Activated B cell treated with CpG ODN at 0.5 μM for 24 hours (primary cell): ENCODE results near the gene MKI67. TPM values are rescaled to one million over a fixed set of nuclear protein-coding genes. Genes with fewer than 3 reads are reported as not detected.

Experiments
- ATAC-seq: fragments of 200-7000 bp; cut with Tn5 transposase; one replicate; pipeline ENCODE4 v1.10.0; 2021; ENCODE audit warnings: low read depth, mild to moderate bottlenecking, moderate library complexity
- CTCF ChIA-PET: fragments of 350-600 bp; sonication (Branson Sonifier 250); formaldehyde crosslinking; loops from one replicate; lab custom pipeline; 2021; ENCODE audit warnings: antibody characterized with exemption; lab: Charles Lee
- POLR2A ChIA-PET: fragments of 350-600 bp; sonication (Branson Sonifier 250); formaldehyde crosslinking; loops from one replicate; lab custom pipeline; 2021; ENCODE audit warnings: antibody characterized with exemption; lab: Charles Lee
- DNase-seq: peaks from one replicate; pipeline ENCODE4 v3.0.0; 2022
- H3K27ac Mint-ChIP-seq: one replicate; pipeline ENCODE4 v1.8.0; 2020; ENCODE audit warnings: mixed read lengths
- H3K27me3 Mint-ChIP-seq: one replicate; pipeline ENCODE4 v1.8.0; 2021; ENCODE audit warnings: mixed read lengths
- H3K36me3 Mint-ChIP-seq: one replicate; pipeline ENCODE4 v1.8.0; 2021; ENCODE audit warnings: low read depth, mixed read lengths
- H3K4me1 Mint-ChIP-seq: one replicate; pipeline ENCODE4 v1.8.0; 2021; ENCODE audit warnings: mixed read lengths
- H3K4me3 Mint-ChIP-seq: one replicate; pipeline ENCODE4 v1.8.0; 2020; ENCODE audit warnings: mild to moderate bottlenecking, mixed read lengths
- H3K9me3 Mint-ChIP-seq: one replicate; pipeline ENCODE4 v1.8.0; 2020; ENCODE audit warnings: mixed read lengths
- CTCF ChIP-seq: fragments of 200-600 bp; IDR thresholded peaks from one replicate; pipeline ENCODE4 v1.8.0; 2022; ENCODE audit warnings: antibody characterized with exemption, mild to moderate bottlenecking
- intact Hi-C: fragments of 100-400 bp; cut with micrococcal nuclease; formaldehyde crosslinking; loops from one replicate; pipeline ENCODE4 v1.15.1; 2024
- total RNA-seq: library from RNA; stranded (reverse); gene quantifications from 2 replicates; pipeline ENCODE4 v1.2.3, GENCODE V29; 2022

The MKI67 gene
- total RNA-seq, 1 donor from 2014 or later: 2.2 TPM

- CTCF ChIA-PET: no interaction called here
- POLR2A ChIA-PET: no interaction called here
- no peak for TF ChIP-seq CTCF
- intact Hi-C loops: no loop called here
- Mint-ChIP-seq H3K4me3 (no peak overlapping the region), H3K36me3 (peaks cover 41% of the 10 kb centered on the region), H3K27me3 (no peaks in the 10 kb centered on the region), H3K27ac (no peak overlapping the region), H3K9me3 (no peaks in the 10 kb centered on the region), H3K4me1 (peaks cover 1% of the 10 kb centered on the region)
- ATAC-seq: no peak
- DNase-seq: no peak
These were observed 41.2 kb downstream of the MKI67 start for GRCh38 chr10:128084991-128085390.

GRCh38 chr10:128084364-128084763, 41.9 kb downstream of the MKI67 start:
- H3K4me1 Mint-ChIP-seq: peaks cover 1% of the 10 kb centered on the region
- H3K27ac Mint-ChIP-seq: no peak overlapping the region
- CTCF ChIA-PET: no interaction called here
- ATAC-seq: no peak
- intact Hi-C loops: no loop called here
- POLR2A ChIA-PET: no interaction called here
- no peaks in the 10 kb centered on the region for H3K9me3 Mint-ChIP-seq
- no peaks in the 10 kb centered on the region for H3K27me3 Mint-ChIP-seq
- no peak overlapping the region for H3K4me3 Mint-ChIP-seq
- DNase-seq: no peak
- no peak for TF ChIP-seq CTCF
- peaks cover 47% of the 10 kb centered on the region for H3K36me3 Mint-ChIP-seq

GRCh38 chr10:128083191-128083895, 42.9 kb downstream of the MKI67 start:
- ChIA-PET CTCF (no interaction called here), POLR2A (no interaction called here)
- H3K27ac Mint-ChIP-seq: no peak overlapping the region

GRCh38 chr10:128081720-128082119, 44.5 kb downstream of the MKI67 start:
- Mint-ChIP-seq H3K4me3 (no peak overlapping the region), H3K36me3 (peaks cover 68% of the 10 kb centered on the region), H3K27me3 (no peaks in the 10 kb centered on the region), H3K4me1 (no peaks in the 10 kb centered on the region), H3K27ac (no peak overlapping the region), H3K9me3 (no peaks in the 10 kb centered on the region)
- POLR2A ChIA-PET: no interaction called here
- intact Hi-C loops: no loop called here
- TF ChIP-seq CTCF: no peak
- ATAC-seq (no peak), DNase-seq (no peak)
- CTCF ChIA-PET: interaction anchor here (4.6 kb wide), 1 partner anchor 69 kb away, joined by 46 read pairs; no protein-coding TSS in a partner anchor

More at GRCh38 chr10:128083191-128083895, 42.9 kb downstream of the MKI67 start:
- ATAC-seq (no peak), DNase-seq (no peak)
- Mint-ChIP-seq H3K4me1 (peaks cover 1% of the 10 kb centered on the region), H3K4me3 (no peak overlapping the region), H3K9me3 (no peaks in the 10 kb centered on the region), H3K27me3 (no peaks in the 10 kb centered on the region), H3K36me3 (peaks cover 54% of the 10 kb centered on the region)
- no peak for TF ChIP-seq CTCF
- intact Hi-C loops: no loop called here

- ChIA-PET POLR2A (no interaction called here), CTCF (interaction anchor here (1.1 to 4.6 kb wide), 2 partner anchors 46 to 70 kb away, joined by 3 to 46 read pairs; no protein-coding TSS in a partner anchor)
- intact Hi-C loops: no loop called here
- Mint-ChIP-seq H3K27ac (no peak overlapping the region), H3K9me3 (no peaks in the 10 kb centered on the region), H3K27me3 (no peaks in the 10 kb centered on the region), H3K4me1 (no peaks in the 10 kb centered on the region), H3K36me3 (peaks cover 73% of the 10 kb centered on the region), H3K4me3 (no peak overlapping the region)
- ATAC-seq: no peak
- no peak for TF ChIP-seq CTCF
- DNase-seq: no peak
These were observed 45.0 kb downstream of the MKI67 start for GRCh38 chr10:128081222-128081621.
